ENCODE data around the gene ARPP21.

DNA sequence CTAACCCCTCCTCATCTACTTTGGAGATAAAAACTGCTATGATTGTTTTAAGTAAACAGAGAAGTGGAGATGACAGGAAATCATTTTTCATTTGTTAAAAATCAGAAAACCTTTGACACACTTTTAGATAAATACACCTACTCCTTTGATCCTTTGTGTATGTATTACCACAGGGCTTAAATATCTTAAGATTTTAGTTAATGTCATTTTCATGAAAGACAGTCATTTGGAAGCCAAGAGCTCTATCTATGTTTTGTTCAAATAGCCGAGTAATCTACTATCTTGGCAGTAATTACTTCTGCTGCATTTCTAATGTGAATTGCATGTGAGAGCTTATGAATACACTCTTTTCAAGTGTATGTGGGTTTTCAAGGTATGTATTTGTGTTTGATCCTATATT is 2.0 kb downstream of the ARPP21 start:
- TF ChIP-seq, protein P1, sequence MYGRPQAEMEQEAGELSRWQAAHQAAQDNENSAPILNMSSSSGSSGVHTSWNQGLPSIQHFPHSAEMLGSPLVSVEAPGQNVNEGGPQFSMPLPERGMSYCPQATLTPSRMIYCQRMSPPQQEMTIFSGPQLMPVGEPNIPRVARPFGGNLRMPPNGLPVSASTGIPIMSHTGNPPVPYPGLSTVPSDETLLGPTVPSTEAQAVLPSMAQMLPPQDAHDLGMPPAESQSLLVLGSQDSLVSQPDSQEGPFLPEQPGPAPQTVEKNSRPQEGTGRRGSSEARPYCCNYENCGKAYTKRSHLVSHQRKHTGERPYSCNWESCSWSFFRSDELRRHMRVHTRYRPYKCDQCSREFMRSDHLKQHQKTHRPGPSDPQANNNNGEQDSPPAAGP (tag by site-specific recombination; IDR thresholded peaks at IDR 0.05): no peak
- TF ChIP-seq ZBTB17 (tag by site-specific recombination; IDR thresholded peaks at IDR 0.05) (no peak), ZNF335 (tag by site-specific recombination; conservative IDR thresholded peaks at IDR 0.05) (no peak)
- TF ChIP-seq, protein P2, sequence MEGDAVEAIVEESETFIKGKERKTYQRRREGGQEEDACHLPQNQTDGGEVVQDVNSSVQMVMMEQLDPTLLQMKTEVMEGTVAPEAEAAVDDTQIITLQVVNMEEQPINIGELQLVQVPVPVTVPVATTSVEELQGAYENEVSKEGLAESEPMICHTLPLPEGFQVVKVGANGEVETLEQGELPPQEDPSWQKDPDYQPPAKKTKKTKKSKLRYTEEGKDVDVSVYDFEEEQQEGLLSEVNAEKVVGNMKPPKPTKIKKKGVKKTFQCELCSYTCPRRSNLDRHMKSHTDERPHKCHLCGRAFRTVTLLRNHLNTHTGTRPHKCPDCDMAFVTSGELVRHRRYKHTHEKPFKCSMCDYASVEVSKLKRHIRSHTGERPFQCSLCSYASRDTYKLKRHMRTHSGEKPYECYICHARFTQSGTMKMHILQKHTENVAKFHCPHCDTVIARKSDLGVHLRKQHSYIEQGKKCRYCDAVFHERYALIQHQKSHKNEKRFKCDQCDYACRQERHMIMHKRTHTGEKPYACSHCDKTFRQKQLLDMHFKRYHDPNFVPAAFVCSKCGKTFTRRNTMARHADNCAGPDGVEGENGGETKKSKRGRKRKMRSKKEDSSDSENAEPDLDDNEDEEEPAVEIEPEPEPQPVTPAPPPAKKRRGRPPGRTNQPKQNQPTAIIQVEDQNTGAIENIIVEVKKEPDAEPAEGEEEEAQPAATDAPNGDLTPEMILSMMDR (tag by site-specific recombination; IDR thresholded peaks at IDR 0.05): no peak
